ENCODE measurements around the gene SMARCD3.

Gene SMARCD3

DNA sequence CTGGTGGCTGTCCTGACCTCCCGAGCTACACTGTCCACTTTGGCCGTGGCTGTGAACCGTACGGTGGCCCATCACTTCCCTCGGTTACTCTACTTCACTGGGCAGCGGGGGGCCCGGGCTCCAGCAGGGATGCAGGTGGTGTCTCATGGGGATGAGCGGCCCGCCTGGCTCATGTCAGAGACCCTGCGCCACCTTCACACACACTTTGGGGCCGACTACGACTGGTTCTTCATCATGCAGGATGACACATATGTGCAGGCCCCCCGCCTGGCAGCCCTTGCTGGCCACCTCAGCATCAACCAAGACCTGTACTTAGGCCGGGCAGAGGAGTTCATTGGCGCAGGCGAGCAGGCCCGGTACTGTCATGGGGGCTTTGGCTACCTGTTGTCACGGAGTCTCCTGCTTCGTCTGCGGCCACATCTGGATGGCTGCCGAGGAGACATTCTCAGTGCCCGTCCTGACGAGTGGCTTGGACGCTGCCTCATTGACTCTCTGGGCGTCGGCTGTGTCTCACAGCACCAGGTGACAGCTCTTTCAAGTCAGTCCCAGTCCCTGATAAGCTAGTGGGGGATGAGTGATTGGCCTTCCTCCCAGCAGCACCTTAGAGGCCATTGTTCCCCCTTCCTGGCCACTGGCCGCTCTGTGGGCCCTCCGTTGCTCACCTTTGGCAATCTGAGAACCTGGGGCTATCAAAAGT is 13.3 kb downstream of the SMARCD3 start:
- DNase-seq: no peak

DNA sequence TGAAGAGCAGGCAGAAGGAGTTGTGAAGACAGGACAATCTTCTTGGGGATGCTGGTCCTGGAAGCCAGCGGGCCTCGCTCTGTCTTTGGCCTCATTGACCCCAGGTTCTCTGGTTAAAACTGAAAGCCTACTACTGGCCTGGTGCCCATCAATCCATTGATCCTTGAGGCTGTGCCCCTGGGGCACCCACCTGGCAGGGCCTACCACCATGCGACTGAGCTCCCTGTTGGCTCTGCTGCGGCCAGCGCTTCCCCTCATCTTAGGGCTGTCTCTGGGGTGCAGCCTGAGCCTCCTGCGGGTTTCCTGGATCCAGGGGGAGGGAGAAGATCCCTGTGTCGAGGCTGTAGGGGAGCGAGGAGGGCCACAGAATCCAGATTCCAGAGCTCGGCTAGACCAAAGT is 14.7 kb downstream of the SMARCD3 start:
- no peak for DNase-seq

DNA sequence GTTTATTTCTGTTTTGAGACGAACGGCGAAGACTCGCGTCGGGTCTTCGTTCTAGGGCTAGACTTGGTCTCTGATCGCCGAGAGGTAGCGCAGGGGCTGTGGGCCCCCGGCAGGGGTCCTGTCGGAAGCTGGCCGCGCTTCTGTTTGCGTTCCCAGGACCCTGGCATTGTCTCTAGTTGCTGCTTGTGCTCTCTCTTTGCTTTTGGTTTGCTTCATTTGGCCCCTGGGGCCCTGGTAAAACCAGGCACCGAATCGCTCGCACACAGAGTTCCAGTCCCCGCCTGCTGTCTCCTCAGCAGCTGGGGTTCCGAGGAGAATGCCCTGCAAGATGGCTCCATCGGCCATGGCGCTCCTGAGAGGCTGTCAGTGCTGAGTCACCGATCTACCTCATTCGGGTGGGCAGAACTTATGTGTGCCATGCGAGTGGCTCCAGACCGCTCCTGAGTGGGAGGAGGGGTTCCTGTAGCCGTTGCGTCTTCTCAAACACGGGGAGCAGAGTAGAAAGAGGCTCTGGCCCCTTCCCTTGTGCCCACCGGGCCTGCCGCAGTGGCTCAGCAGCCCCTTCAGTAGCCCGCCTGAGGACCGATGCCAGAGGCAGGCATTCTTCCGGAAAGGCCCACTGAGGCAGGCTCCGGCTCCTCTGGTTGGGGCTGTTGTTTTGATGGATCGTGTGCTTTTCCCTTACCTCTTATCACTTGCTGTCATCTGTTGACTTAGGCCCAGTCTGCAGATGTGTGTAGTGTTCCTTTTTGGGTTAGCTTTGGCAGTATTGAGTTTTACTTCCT is 15.4 kb downstream of the SMARCD3 start:
- no peak for DNase-seq

DNA sequence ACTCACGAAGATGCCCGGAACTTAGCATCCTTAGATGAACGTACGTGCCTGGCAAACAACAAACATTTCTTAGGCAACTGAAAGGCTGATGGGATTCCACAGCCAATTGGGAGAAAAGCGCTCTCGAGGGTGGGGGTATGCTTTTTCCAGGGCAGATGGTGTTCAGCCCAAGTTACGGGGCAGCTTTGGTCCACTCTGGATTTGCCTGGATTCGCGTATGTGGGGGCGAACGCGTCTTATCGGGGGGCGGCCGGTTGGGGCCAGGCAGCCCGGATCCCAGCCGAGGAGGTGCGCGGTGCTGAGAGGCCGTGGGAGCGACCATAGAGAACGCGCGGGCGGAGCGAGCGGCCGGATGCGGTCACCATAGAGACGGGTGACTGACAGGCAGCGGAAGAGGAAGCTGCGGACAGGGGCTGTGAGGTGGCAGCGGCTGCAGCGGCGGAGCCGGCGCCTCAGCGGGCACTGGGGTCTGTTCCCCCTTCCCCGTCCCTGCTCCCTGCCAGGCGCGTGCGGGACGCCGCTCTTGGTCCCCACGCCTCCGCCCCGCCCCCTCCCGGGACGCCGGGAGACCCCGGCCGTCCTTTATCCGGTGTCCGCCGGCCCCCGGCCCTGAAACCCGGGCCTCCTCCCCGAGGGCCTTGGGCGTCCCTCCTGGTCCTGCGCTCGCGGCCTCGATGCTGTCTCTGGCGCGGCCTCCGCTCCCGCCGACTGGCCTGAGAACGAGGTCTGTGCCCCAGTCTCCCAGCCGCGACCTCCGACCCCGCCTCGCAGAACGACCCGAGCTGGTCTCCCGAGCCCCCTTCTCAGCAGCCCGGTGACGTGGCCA is 16.2 kb downstream of the SMARCD3 start, which contains the start of gene CHPF2:
Gene CHPF2 (plus strand): TSS at position 393 of the 826 bp plus-strand sequence. CDS start 1,529 bp downstream, outside the sequence.
- no peak for DNase-seq

DNA sequence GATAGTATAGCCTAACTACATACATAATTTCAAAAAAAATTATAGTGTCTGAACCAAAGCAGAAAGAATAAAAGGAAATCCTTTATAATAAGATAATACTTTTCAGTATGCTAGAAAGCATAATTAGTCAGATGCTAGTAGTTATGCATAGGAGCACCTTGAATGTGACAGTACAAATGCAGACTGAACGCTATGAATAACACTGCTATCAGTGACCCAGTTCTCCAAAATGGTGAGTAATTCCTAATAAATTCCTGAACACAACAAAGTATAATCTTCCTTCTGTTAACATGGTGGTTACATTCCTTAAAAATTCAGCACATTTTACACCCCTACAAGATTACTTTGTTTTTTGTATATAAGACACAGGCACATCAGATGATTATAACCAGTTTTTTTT is 17.4 kb downstream of the SMARCD3 start:
- DNase-seq: no peak

DNA sequence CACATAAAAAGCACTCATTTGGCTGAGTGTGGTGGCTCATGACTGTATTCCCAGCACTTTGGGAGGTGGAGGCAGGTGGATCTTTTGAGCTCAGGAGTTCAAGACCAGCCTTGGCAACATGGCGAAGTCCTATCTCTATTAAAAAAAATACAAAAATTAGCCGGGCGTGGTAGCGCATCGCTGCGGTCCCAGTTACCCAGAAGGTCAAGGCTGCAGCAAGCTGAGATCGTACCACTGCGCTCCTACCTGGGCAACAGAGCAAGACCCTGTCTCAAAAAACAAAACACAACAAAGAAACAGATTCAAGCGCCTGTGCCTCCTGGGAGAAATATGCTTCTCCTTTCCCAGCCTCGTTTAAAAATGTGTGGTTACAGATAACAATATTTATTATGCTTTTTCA is 19.2 kb downstream of the SMARCD3 start:
- no peak for DNase-seq

DNA sequence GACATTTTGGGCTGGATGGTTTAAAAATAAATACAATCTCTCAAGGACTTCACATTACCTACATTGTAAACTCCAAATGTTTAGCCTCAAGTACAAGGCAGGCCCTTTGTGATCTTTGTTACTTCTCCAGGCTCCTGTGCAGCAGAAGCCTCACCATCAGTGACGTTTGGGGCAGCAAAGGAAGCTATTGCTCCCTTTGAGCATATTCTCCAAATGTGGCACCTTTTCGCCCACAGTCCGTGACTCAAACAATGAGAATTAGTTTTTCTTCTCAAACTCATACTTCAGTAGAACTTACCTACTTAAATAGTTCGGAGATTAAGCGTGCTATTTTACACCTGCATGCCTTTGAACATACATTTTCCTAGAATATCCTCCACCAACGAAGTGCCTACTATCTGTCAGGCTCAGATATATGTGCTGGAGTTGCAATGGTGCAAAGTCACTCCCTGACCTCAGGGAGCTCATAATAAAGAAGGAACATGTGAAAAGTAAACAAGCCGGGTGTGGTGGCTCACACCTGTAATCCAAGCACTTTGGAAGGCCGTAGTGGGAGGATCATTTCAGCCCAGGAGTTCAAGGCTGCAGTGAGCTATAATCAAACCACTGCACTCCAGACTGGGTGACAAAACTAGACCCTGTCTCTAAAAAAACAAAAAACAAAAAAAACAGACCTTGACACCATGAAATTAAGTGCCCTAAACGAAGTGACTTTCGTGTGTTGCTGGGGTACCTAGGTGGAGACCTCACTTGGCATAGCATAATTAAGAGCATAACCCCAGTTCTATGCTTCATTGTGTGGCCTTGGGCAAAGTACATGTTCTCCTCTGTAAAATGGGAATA is 20.2 kb downstream of the SMARCD3 start:
- DNase-seq: no peak

DNA sequence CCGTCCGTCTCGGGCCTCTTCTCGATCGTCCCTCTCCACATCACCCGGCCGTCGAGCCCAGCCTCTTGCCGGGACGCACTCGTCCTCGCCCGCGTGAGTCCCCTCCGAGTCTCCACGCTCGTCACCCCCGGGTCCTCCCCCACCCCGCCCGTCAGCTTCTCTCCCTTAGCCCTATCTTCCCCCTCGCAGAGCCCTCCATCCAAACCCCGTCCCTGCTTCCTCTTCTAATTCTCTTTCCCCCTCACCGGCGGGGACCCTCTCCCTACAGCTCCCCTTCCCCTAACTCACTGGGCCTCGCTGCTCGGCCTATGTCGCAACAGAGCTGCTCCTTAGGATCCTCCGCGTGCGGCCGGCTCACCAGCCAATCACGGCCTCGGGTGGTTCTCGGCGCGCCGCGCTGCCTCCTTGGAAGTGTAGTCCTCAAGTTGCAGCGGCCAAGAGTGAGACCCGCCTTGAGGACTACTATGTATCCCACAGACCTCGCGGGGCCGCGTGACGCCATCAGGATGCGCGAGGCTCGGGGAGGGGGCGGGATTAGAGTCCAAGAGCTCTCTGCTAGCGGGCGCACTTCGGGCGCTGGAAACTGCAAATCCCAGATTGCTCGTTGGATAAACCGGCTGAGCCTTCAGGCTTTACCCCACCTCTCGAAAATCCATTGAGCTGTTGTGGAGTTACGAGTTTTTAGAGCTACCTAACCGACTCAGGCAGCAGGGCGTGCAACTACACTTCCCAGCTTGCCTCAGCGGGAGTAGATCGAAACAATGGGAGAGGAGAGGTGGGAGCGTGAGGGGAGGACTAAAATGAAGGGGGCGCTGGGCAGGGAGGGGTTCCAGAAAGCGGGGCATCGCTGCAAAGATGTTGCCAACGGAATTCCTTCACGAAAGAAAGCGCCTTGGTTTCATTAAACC is 21.4 kb downstream of the SMARCD3 start, which contains the start of gene ABCF2:
Gene ABCF2 (minus strand): TSS at position 331 of the 908 bp plus-strand sequence. CDS start 747 bp downstream, outside the sequence.
- DNase-seq: peak; percentile 86

DNA sequence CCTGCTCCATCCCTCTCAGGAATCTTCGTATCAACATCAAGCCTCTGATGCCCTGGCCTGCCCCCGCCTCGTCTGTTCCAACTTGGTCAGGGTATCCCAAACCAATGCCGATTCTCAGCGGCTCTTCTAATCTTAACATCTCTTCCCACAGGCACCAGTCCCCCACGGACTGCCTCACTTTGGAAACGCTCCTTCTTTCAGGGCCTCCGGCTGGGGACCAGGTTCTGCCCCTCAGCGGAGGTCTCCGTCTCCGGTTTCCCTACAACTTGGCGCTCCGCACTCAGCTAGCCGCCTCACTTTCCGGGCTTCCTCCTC is 22.0 kb downstream of the SMARCD3 start:
- DNase-seq: no peak

DNA sequence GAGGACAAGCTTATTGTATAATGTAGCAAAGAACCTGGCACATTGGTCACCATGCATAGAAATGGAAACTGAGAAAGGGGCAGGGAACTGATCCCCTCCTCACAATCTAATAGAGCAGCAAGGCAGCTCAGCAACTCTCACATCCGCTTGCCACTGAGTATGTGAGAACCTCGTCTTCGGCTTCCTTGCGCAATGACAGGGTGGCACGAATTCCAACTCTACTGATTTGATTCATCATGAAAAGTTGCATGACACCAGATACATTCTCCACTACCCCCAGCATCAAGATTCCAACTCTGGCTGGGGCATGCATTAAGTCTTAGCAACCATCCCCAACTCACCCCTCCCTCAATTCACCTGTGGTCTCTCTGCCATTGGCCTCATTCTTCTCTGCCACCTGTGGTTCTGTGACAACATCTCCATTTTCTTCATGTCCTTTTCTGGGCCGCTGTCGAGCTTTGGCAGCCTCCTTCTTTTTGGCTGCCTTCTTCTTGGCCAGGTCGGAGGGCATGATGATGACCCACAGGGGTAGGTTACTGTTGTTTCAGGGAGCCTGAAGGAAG is 22.5 kb downstream of the SMARCD3 start:
- no peak for DNase-seq

DNA sequence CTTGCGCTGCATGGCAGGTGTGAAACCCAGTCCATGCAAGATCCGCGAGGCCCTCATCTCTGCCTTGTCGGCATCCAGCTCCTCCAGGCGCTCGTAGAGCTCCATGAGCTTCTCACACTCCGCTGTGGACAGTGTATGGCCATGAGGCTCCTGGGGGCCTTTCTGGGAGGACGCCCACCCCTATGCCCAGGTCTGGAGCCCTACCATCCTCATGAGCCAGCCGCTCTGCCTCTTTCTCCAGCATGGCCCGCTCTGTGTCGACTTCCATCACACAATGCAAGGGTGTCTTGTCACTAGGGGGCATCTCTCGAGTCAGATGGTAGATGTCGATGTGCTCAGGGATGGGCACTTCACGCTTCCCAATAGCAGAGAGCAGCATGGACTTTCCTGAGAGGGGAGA is 24.8 kb downstream of the SMARCD3 start:
- no peak for DNase-seq

DNA sequence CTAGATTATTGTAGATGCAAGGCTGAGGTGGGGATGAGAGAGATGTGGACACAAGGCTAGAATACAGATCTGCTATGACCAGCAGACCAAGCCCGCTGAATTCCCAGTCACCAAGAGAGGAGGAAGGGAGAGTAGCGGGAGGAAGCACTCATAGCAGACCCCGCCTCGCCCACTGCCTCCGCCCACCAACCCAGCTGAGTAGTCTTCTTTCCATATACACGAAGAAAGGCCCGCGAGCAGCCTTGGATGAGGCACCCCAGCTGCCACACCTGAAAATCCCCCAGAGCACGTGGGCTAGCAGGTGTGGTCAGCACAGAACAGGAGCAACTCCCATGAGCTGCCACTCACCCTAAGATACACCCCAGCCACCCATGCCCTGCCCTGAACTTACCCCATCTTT is 30.3 kb downstream of the SMARCD3 start:
- no peak for DNase-seq

DNA sequence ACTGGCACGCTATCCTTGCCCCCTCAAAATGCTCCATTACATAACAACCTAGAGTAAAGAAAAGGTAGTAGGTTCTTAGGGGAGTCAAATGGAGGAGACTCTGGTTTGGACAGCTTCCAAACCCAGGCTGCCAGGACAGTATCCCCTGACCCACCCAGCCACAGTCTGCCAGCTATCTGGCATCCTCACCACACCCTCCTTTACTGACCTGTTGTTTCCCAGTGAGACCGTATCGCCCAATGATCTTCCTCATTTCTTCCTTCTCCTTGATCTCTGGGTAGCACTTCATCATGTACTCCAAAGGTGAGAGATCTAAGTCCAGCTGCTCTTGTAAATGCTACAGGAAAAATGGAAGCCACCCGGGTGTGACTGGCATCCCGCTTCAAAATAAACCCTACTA is 33.1 kb downstream of the SMARCD3 start:
- DNase-seq: no peak

DNA sequence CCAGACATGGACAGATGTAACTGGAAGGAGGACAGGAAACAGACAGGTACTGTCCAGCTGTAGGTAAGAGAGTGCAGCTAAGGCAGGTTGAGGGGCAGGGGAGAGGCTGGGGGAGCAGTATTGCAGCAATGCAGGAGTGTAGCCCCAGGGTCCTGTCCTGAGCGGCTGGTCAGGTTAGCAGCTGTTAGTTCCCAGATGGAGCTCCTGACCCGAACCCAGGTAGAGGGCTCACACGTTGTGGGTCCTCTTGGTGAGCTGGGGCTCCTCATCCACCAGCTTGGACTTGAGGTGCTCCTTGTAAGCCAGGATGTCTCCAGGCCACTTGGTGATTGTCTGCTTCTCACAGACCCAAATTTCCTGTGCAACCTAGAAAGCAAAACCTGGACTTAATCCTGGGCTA is 34.7 kb downstream of the SMARCD3 start:
- DNase-seq: no peak

DNA sequence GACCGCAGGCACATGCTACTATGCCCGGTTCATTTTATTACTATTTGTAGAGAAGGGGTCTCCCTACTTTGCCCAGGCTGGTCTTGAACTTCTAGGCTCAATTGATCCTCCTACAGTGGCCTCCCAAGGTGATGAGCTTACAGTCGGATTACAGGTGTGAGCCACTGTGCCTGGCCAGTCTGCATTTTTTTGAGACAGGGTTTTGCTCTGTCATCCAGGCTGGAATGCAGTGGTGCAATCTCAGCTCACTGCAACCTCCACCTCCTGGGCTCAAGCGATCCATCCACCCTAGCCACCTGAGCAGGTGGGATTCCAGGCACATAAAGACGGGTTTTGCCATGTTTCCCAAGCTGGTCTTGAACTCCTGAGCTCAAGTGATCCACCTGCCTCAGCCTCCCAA is 35.9 kb downstream of the SMARCD3 start:
- DNase-seq: no peak

DNA sequence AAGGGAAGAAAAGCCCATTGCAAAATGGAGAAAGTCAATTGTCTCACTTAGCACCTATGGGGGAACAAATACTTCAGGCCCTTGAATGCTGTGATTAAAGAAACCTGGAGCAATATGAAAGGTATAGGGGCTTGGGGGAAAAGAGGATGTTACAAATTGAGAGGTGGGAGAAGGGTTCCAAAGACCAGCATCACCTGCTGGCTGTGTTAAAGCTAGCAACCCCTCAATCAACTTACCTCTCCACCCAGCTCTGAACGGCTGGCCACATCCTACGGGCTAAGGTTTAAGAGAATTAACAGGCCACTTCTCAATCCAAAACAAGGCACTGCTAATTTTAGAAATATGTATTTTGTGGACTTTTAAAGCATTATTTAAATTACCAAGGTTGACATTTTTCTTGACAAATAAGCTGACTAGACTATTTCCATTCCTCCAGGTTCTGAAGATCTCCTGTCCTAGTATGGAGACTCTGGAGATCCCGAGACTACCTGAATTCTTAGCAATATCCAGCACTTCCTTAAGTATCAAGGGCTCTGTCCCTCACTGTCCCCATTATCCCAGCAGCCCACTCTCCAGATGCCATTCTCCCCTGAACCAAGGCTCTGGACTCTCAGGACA is 37.2 kb downstream of the SMARCD3 start:
- DNase-seq: no peak

DNA sequence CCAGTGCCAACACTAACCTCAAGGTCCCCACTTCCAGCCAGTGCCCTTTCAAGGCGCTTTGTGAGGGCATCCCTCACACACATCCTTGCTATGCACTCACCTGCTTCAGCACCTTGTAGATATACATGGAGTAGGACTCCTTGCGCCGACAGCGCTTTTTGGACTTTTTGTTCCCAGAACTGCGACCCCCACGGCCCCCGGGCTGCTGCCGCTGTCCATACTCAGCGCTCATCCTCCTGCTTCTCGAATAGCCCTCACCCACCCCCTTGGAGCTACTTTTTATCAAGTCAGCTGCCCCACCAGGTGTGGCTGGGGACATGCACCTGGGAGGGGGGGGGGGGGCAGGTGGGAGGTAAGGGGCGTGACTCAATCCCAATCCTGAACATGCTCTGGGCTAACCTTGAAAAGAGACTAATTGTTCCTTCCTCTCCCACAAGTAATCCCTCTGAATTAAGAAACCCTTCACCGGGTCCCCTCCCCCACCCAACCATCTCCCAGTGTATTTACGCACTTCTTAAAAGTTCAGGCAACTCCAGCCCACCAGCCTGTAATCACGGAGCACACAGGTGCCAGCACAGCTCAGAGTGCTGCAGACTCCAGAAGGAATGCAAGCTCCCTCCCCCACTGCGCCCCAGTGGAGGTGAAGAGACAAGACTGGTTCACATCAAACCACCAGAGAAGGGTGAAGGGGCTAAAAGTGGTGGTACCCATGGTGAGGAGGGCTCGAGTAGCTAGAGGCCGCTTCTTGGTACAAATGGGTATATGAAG is 38.2 kb downstream of the SMARCD3 start, which contains the start of gene H2BK1:
Gene H2BK1 (minus strand): TSS at position 402 of the 768 bp plus-strand sequence. CDS start 170 bp downstream, at position 232.
- no peak for DNase-seq

DNA sequence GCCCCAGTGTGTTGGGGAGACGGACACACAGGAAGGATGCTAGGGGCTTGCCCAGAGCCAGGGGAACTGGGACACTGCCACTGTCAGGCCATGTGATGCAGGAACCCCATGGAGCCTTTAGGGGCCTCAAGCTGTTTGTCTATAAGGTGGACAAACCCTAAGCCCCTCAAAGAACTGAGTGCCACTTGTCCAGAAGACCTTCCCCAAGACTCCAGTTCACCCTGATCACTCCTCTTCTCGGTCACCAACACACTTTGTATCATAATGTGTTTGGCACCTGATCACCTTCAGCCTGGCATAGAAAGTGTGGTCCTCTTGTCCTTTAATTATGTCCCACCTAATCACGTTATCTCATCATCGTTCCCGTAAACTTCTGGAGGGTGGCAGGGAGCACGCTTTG is 38.9 kb downstream of the SMARCD3 start:
- DNase-seq: no peak

DNA sequence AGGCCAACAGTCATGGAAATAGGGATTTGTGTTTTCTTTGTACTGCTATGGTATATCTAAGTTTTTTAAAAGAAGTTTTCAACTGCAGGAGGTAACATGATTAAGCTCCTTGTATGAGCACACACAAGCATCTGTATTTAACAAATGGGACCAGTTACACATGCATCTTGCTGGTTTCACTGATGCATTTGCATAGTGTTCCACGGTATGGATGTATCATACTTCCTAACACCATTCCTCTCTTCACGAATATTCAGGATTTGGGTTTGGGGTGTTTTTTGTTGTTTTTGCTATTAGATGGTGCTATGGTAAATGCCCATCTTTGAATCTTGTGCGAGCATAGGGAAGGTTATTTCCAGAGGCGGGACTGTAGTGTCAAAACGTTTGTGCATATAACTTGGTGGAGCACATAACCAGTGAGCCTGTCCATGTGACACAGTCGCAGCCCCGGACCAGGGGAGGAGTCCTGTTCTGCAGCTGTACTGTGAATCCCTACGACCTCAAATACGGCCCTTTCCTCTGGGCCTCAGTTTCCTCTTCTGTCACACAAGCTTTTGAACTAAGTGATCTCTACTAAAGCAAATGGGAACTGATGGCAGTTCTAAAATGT is 40.1 kb downstream of the SMARCD3 start:
- DNase-seq: no peak

All from DMS79 (cell line).